KOPT-K1 (cell line): Measurements from ENCODE around the gene MAN1A1.

Source experiments
- H3K27ac ChIP-seq: fragments of 200-600 bp; sonication (generic); 2 replicates; pipeline ENCODE4 v1.5.1; 2016; ENCODE audit warnings: antibody characterized with exemption, mild to moderate bottlenecking, low read depth, low read length; ENCODE audit not compliant: poor library complexity, severe bottlenecking
- H3K36me3 ChIP-seq: fragments of 200-600 bp; sonication (generic); 2 replicates; pipeline ENCODE4 v1.5.1; 2017; ENCODE audit warnings: antibody characterized with exemption, mild to moderate bottlenecking, low read length, moderate library complexity; ENCODE audit not compliant: insufficient read depth
- H3K9me3 ChIP-seq: fragments of 200-600 bp; sonication (generic); 2 replicates; pipeline ENCODE4 v1.5.1; 2017; ENCODE audit warnings: antibody characterized with exemption, low read length, mild to moderate bottlenecking; ENCODE audit not compliant: insufficient read depth, poor library complexity, severe bottlenecking

MAN1A1 gene

DNA sequence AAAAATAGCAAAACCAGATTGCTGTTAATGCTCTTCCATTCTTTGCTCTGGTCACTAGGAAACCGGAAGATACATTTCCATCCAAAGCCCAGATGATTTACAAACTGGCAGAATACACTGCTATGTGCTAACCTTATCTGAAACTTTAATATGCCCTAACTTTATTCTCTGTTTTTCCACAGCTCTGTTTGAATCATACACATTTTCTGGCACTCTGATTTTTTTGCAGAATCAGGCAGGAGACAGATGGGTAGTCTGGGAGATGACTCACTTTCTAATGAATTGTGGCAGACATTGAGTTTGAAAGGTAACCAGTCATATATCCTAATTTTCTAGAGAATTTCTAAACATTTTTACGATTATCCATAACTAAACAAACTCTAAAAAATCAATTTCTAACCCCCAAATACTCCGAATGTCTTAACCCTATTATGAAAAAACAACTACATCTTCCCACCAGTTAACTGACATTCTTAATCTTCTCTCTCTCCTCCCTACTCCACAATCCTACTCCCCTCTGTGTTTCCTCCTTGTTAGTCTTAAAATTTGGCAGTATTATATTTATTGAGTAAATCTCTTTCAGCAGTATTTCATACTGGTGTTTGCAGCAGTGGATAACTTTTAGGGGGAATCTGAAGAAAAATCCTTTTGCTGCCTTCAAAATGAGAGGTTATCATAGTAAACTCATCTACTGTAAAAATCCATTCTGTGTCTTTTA, 63.5 kb downstream of the MAN1A1 start:
- Histone ChIP-seq H3K36me3 (peaks cover 56% of the 10 kb centered on the region), H3K9me3 (peaks cover 18% of the 10 kb centered on the region), H3K27ac (no peak overlapping the region)

DNA sequence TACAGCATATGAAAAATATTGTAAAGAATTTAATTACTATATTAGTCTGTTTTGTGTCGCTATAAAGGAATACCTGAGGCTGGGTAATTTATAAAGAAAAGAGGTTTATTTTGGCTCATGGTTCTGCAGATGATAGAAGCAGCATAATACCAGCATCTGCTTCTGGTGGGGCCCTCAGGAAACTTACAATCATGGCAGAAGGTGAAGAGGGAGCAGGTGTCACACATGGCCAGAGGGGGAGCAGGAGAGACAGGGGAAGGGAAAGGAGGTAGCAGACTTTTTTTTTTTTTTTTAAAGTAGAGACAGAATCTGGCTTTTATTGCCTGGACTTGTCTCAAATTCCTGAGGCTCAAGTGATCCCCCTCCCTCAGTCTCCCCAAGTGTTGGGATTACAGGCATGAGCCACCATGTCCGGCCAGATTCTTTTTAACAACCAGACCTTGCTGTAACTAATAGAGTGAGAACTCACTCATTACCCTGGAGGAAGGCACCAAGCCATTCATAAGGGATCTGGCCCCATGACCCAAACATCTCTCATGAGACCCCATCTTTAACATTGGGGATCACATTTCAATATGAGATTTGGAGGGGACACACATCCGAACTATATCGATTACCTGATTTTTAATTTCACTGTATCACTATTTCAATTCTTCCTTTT, 64.6 kb downstream of the MAN1A1 start:
- Histone ChIP-seq H3K27ac (no peak overlapping the region), H3K9me3 (peaks cover 18% of the 10 kb centered on the region), H3K36me3 (peaks cover 55% of the 10 kb centered on the region)

DNA sequence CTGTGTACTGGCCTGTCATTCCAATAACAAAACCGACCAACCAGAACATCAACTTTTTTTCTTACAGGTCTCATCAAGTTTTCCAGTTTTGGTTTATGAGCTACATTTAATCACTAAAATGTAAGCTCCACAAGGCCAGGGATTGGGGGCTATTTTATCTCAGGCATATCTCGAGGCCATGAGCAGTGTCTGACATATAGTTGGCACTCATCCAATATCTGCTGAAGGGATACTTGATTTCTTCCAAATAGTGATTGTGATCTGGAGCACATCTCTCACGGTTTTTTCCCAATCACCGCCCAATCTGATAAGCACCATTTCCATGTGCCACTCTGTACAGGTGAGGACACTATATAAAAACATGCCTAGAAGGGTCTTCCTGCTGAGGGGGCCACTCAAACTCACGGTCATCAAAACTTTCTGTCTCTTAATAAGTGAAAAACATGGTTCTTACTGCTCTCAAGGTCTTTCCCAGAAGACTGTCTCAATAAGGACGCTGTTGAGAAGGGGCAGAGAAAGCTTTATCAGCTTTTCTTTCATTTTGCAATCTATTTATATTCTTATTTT, 65.5 kb downstream of the MAN1A1 start:
- H3K36me3 ChIP-seq, result peaks cover 50% of the 10 kb centered on the region
- no peak overlapping the region for H3K27ac ChIP-seq
- peaks cover 18% of the 10 kb centered on the region for H3K9me3 ChIP-seq

DNA sequence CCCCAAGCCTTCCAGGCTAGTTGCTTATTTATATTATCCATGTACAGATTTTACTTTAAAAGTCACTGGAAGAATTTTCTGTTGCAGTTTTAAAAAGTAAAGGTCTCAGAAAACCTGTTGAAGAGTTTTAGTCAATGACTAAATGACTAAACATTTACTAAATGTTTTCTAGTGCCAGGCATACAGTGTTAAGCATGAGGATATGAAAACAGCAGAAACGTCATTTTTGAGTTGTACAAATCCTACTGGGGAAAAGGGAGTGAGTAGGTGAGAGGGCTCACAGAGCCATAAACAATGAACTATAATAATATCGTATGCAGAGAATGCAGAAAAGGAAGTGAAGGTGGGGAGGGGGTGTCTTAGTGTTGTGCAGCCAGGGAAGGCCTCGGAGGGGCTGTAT, 66.3 kb downstream of the MAN1A1 start:
- peaks cover 48% of the 10 kb centered on the region for H3K36me3 ChIP-seq
- no peak overlapping the region for H3K27ac ChIP-seq
- H3K9me3 ChIP-seq, result peaks cover 18% of the 10 kb centered on the region

DNA sequence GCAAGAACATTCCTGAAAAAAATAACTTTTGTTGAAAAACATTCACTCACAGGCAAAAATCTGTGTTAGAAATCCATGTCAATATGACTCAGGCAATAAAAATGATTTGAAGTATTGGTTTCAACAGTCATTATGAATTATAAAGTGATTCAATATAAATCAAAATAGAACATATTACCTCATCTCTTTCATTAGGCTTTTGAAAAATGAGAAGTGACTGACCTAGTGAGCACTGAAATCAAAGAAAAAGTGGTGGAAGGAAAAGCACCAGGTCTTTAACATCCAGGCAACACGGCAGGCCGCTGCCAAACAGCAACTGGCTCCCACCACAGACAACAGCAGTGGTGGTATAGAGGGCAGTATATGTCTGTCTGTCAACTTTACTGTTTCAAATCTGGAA, 68.9 kb downstream of the MAN1A1 start:
- Histone ChIP-seq H3K36me3 (peaks cover 32% of the 10 kb centered on the region), H3K9me3 (peaks cover 17% of the 10 kb centered on the region), H3K27ac (no peak overlapping the region)

DNA sequence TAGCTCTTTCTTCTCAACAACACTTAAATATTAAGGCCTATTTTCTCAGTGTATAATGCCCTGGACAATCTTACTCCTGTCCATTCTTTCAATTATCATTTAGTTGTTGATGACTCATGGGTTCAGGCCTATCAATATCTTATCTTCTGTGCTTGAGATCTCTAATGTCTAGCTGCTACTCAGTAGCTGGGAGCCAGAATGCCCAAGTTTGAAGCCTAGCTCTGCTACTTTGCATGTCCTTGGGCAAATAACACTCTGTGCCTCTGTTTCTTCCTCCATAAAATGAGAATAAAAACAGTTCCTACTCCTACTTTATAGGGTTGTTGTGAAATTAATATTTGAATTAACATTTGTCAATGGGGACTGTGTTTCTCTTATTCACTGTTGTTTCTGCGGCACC, 69.5 kb downstream of the MAN1A1 start:
- H3K9me3 ChIP-seq, result peaks cover 13% of the 10 kb centered on the region
- no peak overlapping the region for H3K27ac ChIP-seq
- peaks cover 28% of the 10 kb centered on the region for H3K36me3 ChIP-seq

DNA sequence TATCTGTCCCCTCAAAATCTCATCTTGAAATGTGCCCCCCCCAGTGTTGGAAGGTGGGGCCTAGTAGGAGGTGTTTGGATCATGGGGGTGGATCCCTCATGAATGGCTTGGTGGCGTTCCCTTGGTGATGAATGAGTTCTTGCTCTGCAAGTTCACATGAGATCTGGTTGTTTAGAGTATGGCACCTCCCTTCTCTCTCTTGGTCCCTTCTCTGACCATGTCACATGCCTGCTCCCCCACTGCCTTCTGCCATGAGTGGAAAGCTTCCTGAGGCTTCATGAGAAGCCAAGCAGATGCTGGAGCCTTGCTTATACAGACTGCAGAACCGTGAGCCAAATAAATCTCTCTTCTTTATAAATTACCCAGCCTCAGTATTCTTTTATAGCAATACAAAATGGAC, 70.9 kb downstream of the MAN1A1 start:
- Histone ChIP-seq H3K27ac (no peak overlapping the region), H3K36me3 (peaks cover 18% of the 10 kb centered on the region), H3K9me3 (peaks cover 8% of the 10 kb centered on the region)

DNA sequence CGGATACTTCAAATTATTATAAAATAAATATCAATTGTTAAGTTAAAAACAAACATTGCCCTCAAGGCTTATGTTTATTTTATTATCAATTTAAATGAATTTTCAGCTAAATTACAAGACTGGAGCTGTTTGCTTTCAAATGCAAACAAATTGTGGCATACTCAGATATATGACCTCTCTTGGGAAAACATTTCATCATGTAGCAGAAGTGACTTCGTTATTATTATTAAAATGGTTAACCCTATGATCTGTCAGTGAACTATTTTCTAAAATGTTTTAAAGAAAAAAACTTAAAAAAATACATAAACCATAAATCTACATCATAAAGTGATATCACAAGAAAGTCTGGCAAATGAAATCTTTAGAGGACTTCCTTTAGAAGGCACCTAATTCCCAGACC, 72.5 kb downstream of the MAN1A1 start:
- H3K27ac ChIP-seq, result no peak overlapping the region
- peaks cover 16% of the 10 kb centered on the region for H3K36me3 ChIP-seq
- H3K9me3 ChIP-seq, result peaks cover 10% of the 10 kb centered on the region

DNA sequence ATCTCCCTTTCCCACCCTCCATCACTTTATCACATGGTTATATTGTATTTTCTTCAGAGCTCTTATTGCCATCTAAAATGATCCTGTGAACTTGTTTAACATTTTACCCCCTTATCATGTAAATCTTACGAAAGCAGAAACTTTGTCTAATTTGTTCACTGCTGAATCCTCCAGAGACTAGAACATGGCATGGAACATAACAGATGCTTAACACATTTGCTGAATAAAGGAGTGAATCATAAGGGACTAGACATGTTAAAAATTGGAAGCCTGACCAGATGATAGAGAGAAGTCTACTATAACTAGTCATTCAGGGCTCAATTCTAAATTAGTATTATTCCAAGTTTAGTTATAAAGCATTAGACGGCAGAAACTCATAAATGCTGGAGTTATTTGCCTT, 73.3 kb downstream of the MAN1A1 start:
- H3K27ac ChIP-seq, result no peak overlapping the region
- peaks cover 18% of the 10 kb centered on the region for H3K9me3 ChIP-seq
- peaks cover 18% of the 10 kb centered on the region for H3K36me3 ChIP-seq

DNA sequence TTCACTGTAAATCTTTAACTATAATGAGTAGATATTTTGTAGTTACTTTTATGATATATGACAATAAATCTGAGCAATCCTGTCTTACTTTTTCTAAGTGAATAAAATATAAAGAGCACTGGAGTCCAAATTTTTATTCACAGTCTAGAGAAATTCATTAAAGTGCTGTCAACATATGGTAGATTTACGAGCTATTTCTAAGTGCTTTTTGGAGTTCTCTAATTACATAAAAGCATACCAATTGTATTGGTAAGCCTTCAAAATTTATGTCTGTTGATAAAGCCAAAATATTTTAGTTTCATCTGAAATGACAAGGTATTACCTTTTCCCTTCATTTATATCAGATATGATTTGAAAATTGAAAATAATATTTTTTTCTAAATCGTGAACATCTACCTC, 75.4 kb downstream of the MAN1A1 start:
- Histone ChIP-seq H3K9me3 (peaks cover 33% of the 10 kb centered on the region), H3K27ac (no peak overlapping the region), H3K36me3 (peaks cover 32% of the 10 kb centered on the region)

DNA sequence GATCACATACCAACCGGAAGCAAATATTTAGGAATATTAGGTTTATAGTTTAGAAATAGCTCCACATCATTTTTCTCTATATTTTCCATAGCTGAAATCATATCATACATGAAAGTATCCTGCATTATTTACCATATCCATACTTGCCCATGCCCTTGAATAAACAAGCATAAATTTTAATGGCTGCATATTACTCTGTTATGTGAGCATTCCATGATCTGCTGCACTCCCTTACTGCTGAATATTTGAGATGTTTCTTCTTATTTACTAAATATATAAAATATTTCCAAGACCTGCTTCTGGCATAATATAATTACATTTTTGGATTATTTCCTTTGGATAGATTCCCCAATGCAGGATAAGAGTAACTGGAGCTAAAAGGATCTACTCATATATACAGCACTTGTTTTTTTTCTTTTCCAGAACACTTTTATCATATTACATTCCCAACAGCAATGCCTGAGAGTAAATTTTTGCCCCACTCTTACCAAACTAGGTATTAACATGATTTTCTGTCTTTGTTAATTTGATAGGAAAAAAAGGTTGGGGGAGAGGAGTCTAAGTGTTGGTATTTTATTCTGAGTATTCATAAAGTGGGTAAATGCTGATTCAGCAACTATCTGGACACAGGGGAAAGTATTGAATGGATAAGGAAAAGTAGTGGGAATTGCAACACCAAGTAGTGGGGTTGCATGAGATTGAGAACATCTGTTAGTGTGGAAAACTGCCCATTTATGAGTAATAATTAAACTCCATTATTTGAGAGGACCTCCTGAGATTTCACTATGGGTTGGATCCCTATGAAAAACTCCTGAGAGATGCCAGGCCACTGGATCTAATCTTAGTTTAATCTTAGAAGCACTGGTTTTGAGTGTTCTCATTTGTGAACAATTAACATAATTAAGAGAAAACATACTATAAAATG, 76.0 kb downstream of the MAN1A1 start:
- Histone ChIP-seq H3K9me3 (peaks cover 33% of the 10 kb centered on the region), H3K27ac (no peak overlapping the region), H3K36me3 (peaks cover 38% of the 10 kb centered on the region)

DNA sequence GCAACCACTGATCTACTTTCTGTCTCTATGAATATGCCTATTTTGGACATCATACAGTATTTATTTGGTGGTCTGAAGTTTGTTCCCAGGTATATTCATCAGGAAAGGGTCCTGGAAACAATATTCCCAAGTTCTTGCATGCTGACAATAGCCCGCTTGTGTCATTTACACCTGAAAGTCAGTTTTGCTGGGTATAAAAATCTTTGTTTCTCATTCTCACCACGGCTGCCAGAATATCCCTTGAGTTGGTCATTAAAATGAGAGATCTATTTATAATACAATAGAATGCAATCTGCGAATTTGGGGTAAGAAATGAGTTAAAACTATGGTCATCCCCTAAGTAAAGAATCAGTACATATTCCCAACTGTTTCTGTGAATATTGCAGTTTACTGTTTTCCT, 79.0 kb downstream of the MAN1A1 start:
- Histone ChIP-seq H3K27ac (no peak overlapping the region), H3K9me3 (peaks cover 26% of the 10 kb centered on the region), H3K36me3 (peaks cover 31% of the 10 kb centered on the region)

DNA sequence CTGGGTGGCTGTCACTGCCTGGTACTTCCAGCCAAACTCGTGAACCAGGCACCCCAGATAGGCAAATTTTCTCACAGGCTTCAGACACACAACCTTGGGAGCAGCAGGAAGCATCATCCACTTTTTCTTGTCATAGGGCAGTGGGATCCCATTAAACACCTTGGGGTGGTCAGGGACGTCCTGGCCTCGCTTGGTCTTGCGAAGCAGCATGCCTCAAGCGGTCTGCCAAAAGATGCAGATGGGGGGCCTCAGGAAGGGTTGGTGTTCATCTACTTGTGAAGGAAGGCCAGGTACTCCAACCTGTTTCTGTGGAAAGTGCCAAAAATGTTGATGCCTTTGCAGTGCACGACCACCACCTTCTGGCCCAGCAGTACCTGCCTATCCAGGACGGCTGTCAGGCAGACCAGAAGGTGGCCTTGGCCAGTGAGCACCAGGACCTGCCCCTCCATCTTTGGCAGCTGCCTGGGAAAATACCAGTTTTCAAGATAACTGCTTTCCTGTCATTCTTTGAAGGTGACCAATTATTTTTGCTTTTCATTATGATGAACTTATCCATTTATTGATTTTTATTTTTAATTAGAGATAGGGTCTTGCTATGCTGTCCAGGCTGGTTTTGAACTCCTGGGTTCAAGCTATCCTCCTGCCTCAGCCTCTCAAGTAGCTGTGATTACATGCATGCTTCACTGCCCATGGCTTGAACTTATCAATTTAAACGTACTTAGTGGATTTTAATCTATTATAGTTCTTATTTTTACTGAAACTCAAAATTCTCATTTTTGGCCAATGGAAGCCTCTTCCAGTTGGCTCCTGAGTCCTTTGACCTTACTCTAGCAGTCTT, 80.1 kb downstream of the MAN1A1 start:
- H3K36me3 ChIP-seq, result peaks cover 30% of the 10 kb centered on the region
- H3K9me3 ChIP-seq, result peaks cover 26% of the 10 kb centered on the region
- no peak overlapping the region for H3K27ac ChIP-seq

DNA sequence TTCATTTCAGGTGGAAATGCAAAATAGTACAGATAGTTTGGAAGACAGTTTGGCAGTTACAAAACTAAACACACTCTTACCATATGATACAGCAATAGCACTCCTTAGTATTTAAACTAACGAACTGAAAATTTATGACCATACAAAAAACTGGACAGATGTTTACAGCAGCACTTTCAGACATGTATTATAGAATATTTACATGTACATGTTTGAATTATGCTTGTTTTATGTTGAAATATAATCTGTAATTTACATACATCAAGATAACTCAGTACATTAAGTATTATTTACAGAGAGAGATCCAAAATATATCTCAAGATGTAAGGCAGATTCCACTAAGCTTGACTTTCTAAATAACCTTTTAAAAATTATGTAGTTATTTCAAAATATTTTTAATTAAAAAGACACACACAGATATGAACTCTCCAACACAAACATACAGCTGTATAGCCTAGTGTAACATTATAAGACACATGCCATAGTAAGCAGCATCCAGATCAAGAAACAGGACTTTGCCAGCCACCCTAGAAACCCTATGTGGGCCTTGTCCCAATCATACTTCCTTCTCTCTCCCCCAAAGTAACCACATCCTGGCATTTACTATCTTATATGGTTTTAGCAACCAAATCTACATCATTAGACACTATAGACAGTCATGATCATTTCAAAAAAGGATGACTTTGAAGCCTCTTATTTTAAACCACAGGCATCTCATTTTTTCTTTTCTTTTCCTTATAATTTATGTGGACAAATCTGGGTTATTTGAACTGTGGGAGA, 82.2 kb downstream of the MAN1A1 start:
- H3K36me3 ChIP-seq, result peaks cover 30% of the 10 kb centered on the region
- H3K27ac ChIP-seq, result no peak overlapping the region
- peaks cover 26% of the 10 kb centered on the region for H3K9me3 ChIP-seq
